Loucy (cell line): ENCODE results near the gene ANKRD40.

Experiments used
- H2AFZ ChIP-seq: fragments of 200-600 bp; sonication (generic); 2 replicates; pipeline ENCODE4 v1.6.0; 2016; ENCODE audit warnings: antibody characterized with exemption, mild to moderate bottlenecking, low read length, moderate library complexity
- H3F3A ChIP-seq: fragments of 200-600 bp; 2 replicates; pipeline ENCODE4 v1.6.0; 2016; ENCODE audit warnings: antibody characterized with exemption, low read depth, mild to moderate bottlenecking
- H3K27me3 ChIP-seq: fragments of 200-600 bp; sonication (generic); 2 replicates; pipeline ENCODE4 v1.6.1; 2014; ENCODE audit warnings: low read length, mild to moderate bottlenecking; ENCODE audit not compliant: insufficient read depth, poor library complexity, severe bottlenecking
- H3K36me3 ChIP-seq: fragments of 200-600 bp; sonication (generic); 2 replicates; pipeline ENCODE4 v1.6.1; 2016; ENCODE audit warnings: low read length; ENCODE audit not compliant: insufficient read depth
- H3K4me1 ChIP-seq: fragments of 200-600 bp; sonication (generic); 2 replicates; pipeline ENCODE4 v1.5.1; 2014; ENCODE audit warnings: low read length, mild to moderate bottlenecking; ENCODE audit not compliant: insufficient read depth, poor library complexity, severe bottlenecking
- H3K4me2 ChIP-seq: fragments of 200-600 bp; sonication (generic); 2 replicates; pipeline ENCODE4 v1.6.0; 2014; ENCODE audit warnings: antibody characterized with exemption, low read length, low read depth, mild to moderate bottlenecking; ENCODE audit not compliant: poor library complexity, severe bottlenecking
- H3K4me3 ChIP-seq: fragments of 200-600 bp; sonication (generic); 2 replicates; pipeline ENCODE4 v1.5.1; 2014; ENCODE audit warnings: low read length, mild to moderate bottlenecking, mixed read lengths; ENCODE audit not compliant: poor library complexity, severe bottlenecking
- H3K79me2 ChIP-seq: fragments of 200-600 bp; sonication (generic); 2 replicates; pipeline ENCODE4 v1.6.1; 2014; ENCODE audit warnings: low read length; ENCODE audit not compliant: insufficient read depth
- H3K9ac ChIP-seq: fragments of 200-600 bp; sonication (generic); 2 replicates; pipeline ENCODE4 v1.6.0; 2014; ENCODE audit warnings: mild to moderate bottlenecking, low read depth, low read length, moderate library complexity; ENCODE audit not compliant: poor library complexity, severe bottlenecking
- H3K9me2 ChIP-seq: fragments of 200-600 bp; sonication (generic); replicated peaks from 2 replicates; pipeline ENCODE4 v1.6.1; 2016; ENCODE audit warnings: low read depth, low read length, mixed read lengths
- H3K9me3 ChIP-seq: fragments of 200-600 bp; sonication (generic); 2 replicates; pipeline ENCODE4 v1.6.1; 2014; ENCODE audit warnings: mild to moderate bottlenecking, antibody characterized with exemption, low read length, low read depth; ENCODE audit not compliant: insufficient read depth
- H4K20me1 ChIP-seq: fragments of 200-600 bp; sonication (generic); 2 replicates; pipeline ENCODE4 v1.6.0; 2014; ENCODE audit warnings: antibody characterized with exemption, low read length, mild to moderate bottlenecking; ENCODE audit not compliant: insufficient read depth, poor library complexity, severe bottlenecking
- EZH2phosphoT487 ChIP-seq: fragments of 200-600 bp; IDR thresholded peaks from 2 replicates; pipeline ENCODE4 v1.6.1; 2018; ENCODE audit warnings: antibody characterized with exemption, mild to moderate bottlenecking, moderate library complexity, borderline replicate concordance
- TF ChIP-seq, protein P1 (sequence below): fragments of 200-600 bp; sonication (generic); conservative IDR thresholded peaks from 2 replicates; pipeline ENCODE4 v1.5.1; 2014; ENCODE audit warnings: mild to moderate bottlenecking, antibody characterized with exemption, low read length

The ANKRD40 gene

DNA sequence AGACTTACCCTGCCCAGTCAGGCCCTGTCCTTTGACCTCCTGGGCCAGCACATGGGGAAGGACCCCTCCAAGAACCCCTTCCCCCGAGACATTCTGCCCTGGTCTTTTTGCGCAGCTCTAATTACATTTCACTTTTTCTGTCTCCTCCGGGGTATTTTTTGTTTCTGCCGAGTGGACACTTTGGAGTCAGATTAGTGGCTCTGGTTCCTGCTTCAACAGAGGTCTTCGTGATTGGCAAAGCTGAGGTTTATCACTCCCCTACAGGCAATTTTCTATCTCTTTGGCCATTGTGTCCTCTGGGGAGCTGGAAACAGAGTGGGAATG lies 23.5 kb downstream of the ANKRD40 start:
- Histone ChIP-seq H3K27me3 (no peaks in the 10 kb centered on the region), H3K4me2 (no peak overlapping the region), H3K4me3 (no peak overlapping the region), H3F3A (no peaks in the 10 kb centered on the region), H2AFZ (no peak overlapping the region), H4K20me1 (no peaks in the 10 kb centered on the region), H3K79me2 (no peaks in the 10 kb centered on the region), H3K4me1 (peaks cover under 1% of the 10 kb centered on the region), H3K9me3 (no peaks in the 10 kb centered on the region), H3K9ac (no peak overlapping the region), H3K36me3 (no peaks in the 10 kb centered on the region), H3K9me2 (no peaks in the 10 kb centered on the region)
- TF ChIP-seq, protein P1, sequence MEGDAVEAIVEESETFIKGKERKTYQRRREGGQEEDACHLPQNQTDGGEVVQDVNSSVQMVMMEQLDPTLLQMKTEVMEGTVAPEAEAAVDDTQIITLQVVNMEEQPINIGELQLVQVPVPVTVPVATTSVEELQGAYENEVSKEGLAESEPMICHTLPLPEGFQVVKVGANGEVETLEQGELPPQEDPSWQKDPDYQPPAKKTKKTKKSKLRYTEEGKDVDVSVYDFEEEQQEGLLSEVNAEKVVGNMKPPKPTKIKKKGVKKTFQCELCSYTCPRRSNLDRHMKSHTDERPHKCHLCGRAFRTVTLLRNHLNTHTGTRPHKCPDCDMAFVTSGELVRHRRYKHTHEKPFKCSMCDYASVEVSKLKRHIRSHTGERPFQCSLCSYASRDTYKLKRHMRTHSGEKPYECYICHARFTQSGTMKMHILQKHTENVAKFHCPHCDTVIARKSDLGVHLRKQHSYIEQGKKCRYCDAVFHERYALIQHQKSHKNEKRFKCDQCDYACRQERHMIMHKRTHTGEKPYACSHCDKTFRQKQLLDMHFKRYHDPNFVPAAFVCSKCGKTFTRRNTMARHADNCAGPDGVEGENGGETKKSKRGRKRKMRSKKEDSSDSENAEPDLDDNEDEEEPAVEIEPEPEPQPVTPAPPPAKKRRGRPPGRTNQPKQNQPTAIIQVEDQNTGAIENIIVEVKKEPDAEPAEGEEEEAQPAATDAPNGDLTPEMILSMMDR: no peak
- TF ChIP-seq EZH2phosphoT487: no peak

- Histone ChIP-seq H2AFZ (no peak overlapping the region), H3K36me3 (no peaks in the 10 kb centered on the region), H3K4me2 (no peak overlapping the region), H3F3A (no peaks in the 10 kb centered on the region), H3K4me3 (no peak overlapping the region), H3K4me1 (no peaks in the 10 kb centered on the region), H3K9me2 (no peaks in the 10 kb centered on the region), H3K9ac (no peak overlapping the region), H3K9me3 (no peaks in the 10 kb centered on the region), H3K79me2 (no peaks in the 10 kb centered on the region), H4K20me1 (no peaks in the 10 kb centered on the region), H3K27me3 (no peaks in the 10 kb centered on the region)
- TF ChIP-seq, protein P1: no peak
- no peak for TF ChIP-seq EZH2phosphoT487
Measured at GRCh38 chr17:50683434-50684287, 24.1 kb downstream of the ANKRD40 start.

- no peak for TF ChIP-seq EZH2phosphoT487
- TF ChIP-seq, protein P1: no peak
- no peaks in the 10 kb centered on the region for H4K20me1 ChIP-seq
- no peaks in the 10 kb centered on the region for H3K27me3 ChIP-seq
- H3K9me3 ChIP-seq: no peaks in the 10 kb centered on the region
- no peaks in the 10 kb centered on the region for H3K9me2 ChIP-seq
- no peaks in the 10 kb centered on the region for H3F3A ChIP-seq
- no peaks in the 10 kb centered on the region for H3K79me2 ChIP-seq
- no peak overlapping the region for H3K9ac ChIP-seq
- no peak overlapping the region for H3K4me3 ChIP-seq
- H3K4me2 ChIP-seq: no peak overlapping the region
- no peaks in the 10 kb centered on the region for H3K36me3 ChIP-seq
- H2AFZ ChIP-seq: no peak overlapping the region
- no peaks in the 10 kb centered on the region for H3K4me1 ChIP-seq
Measured at GRCh38 chr17:50682938-50683337, 24.8 kb downstream of the ANKRD40 start.
